SU-DHL-6 (cell line): ENCODE results near the gene PPP1R12C.

ENCODE experiments used
- EZH2phosphoT487 ChIP-seq: fragments of 200-600 bp; sonication (generic), shearing (Covaris generic); conservative IDR thresholded peaks from 2 replicates; pipeline ENCODE4 v1.6.1; 2018; ENCODE audit warnings: mild to moderate bottlenecking, antibody characterized with exemption, low read length, moderate library complexity, mixed read lengths
- TF ChIP-seq, protein P1 (sequence below): fragments of 200-600 bp; sonication (generic); IDR thresholded peaks from one replicate; pipeline ENCODE4 v1.5.1; 2017; ENCODE audit warnings: antibody characterized with exemption, mild to moderate bottlenecking, low read length, moderate library complexity; ENCODE audit not compliant: insufficient read depth, poor library complexity, severe bottlenecking

DNA sequence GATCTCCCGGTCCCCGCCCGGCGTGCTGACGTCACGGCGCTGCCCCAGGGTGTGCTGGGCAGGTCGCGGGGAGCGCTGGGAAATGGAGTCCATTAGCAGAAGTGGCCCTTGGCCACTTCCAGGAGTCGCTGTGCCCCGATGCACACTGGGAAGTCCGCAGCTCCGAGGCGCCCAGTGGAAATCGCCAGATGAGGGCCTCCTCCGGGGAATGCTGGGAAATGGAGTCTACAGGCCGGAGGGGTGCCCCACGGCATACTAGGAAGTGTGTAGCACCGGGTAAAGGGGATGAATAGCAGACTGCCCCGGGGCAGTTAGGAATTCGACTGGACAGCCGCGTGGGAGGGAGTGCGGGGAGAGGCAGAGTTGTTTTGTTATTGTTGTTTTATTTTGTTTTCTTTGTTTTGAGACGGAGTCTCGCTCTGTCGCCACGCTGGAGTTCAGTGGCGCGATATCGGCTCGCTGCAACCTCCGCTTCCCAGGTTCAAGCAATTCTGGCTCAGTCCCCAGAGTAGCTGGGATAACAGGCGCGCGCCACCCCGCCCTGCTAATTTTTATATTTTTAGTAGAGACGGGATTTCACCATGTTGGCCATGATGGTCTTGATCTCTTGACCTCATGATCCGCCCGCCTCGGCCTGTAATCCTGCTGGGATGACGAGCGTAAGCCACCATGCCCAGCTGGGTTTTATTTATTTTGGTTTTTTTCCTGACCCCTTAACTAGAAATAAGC, 390 bp upstream of the PPP1R12C start:
- TF ChIP-seq, protein P1, sequence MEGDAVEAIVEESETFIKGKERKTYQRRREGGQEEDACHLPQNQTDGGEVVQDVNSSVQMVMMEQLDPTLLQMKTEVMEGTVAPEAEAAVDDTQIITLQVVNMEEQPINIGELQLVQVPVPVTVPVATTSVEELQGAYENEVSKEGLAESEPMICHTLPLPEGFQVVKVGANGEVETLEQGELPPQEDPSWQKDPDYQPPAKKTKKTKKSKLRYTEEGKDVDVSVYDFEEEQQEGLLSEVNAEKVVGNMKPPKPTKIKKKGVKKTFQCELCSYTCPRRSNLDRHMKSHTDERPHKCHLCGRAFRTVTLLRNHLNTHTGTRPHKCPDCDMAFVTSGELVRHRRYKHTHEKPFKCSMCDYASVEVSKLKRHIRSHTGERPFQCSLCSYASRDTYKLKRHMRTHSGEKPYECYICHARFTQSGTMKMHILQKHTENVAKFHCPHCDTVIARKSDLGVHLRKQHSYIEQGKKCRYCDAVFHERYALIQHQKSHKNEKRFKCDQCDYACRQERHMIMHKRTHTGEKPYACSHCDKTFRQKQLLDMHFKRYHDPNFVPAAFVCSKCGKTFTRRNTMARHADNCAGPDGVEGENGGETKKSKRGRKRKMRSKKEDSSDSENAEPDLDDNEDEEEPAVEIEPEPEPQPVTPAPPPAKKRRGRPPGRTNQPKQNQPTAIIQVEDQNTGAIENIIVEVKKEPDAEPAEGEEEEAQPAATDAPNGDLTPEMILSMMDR, result no peak
- no peak for TF ChIP-seq EZH2phosphoT487
